Activated naive CD4-positive, alpha-beta T cell treated with anti-CD3 and anti-CD28 coated beads for 36 hours (primary cell): ENCODE results near the gene ABCG5. TPM values are rescaled to one million over a fixed set of nuclear protein-coding genes. Genes with fewer than 3 reads are reported as not detected.

ENCODE experiments used
- CTCF ChIA-PET: fragments of 350-600 bp; sonication (Branson Sonifier 250); formaldehyde crosslinking; loops from one replicate; lab custom pipeline; 2021; ENCODE audit warnings: antibody characterized with exemption; lab: Charles Lee
- DNase-seq: peaks from one replicate; pipeline ENCODE4 v3.0.0-alpha.2; 2020
- H3K27ac Mint-ChIP-seq: one replicate; pipeline ENCODE4 v1.8.0; 2021; ENCODE audit warnings: mild to moderate bottlenecking, mixed read lengths
- H3K27me3 Mint-ChIP-seq: one replicate; pipeline ENCODE4 v1.8.0; 2021; ENCODE audit warnings: low read depth, mixed read lengths
- H3K36me3 Mint-ChIP-seq: one replicate; pipeline ENCODE4 v1.8.0; 2021; ENCODE audit warnings: low read depth, mixed read lengths
- H3K4me1 Mint-ChIP-seq: one replicate; pipeline ENCODE4 v1.8.0; 2021; ENCODE audit warnings: low read depth, mixed read lengths
- H3K4me3 Mint-ChIP-seq: one replicate; pipeline ENCODE4 v1.8.0; 2021; ENCODE audit warnings: mild to moderate bottlenecking, moderate library complexity, mixed read lengths
- H3K9me3 Mint-ChIP-seq: one replicate; pipeline ENCODE4 v1.8.0; 2021; ENCODE audit warnings: mixed read lengths
- intact Hi-C: fragments of 100-400 bp; cut with micrococcal nuclease; formaldehyde crosslinking; loops from one replicate; pipeline ENCODE4 v1.15.1; 2023
- total RNA-seq, 2 experiments: library from RNA; stranded (reverse); gene quantifications; one replicate each; pipeline ENCODE4 v1.2.3, GENCODE V29; 2021

ABCG5 gene
- total RNA-seq, 2 experiments from 2014 or later = not detected

GRCh38 chr2:43818761-43819160 lies 19.9 kb downstream of the ABCG5 start:
- Mint-ChIP-seq H3K27ac (no peak overlapping the region), H3K36me3 (no peaks in the 10 kb centered on the region), H3K27me3 (peaks cover 14% of the 10 kb centered on the region), H3K4me1 (no peaks in the 10 kb centered on the region), H3K4me3 (no peak overlapping the region), H3K9me3 (peaks cover 3% of the 10 kb centered on the region)
- CTCF ChIA-PET = no interaction called here
- DNase-seq = peak; percentile 47
- intact Hi-C loops = no loop called here

DNA sequence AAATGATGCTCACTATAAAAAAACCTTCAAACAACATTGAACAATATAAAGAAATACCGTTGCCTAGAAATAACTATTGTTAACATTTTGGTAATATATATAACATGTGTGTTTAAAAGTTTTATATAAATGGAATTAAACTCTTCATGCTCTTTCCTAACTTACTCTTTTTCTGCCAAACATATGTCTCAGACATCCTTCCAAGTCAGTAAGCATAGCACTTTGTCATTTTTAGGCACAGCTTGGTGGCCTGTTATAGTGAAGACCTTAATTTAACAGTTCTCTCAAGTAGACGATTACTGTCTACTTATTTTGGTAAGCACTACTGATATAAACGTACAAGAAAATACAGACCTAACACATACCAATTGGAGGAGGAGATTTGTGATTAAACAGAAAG lies 23.9 kb downstream of the ABCG5 start:
- no peaks in the 10 kb centered on the region for H3K4me1 Mint-ChIP-seq
- H3K36me3 Mint-ChIP-seq = no peaks in the 10 kb centered on the region
- H3K9me3 Mint-ChIP-seq = peaks cover 3% of the 10 kb centered on the region
- no peaks in the 10 kb centered on the region for H3K27me3 Mint-ChIP-seq
- H3K27ac Mint-ChIP-seq = no peak overlapping the region
- DNase-seq = no peak
- CTCF ChIA-PET = no interaction called here
- intact Hi-C loops = no loop called here
- no peak overlapping the region for H3K4me3 Mint-ChIP-seq

DNA sequence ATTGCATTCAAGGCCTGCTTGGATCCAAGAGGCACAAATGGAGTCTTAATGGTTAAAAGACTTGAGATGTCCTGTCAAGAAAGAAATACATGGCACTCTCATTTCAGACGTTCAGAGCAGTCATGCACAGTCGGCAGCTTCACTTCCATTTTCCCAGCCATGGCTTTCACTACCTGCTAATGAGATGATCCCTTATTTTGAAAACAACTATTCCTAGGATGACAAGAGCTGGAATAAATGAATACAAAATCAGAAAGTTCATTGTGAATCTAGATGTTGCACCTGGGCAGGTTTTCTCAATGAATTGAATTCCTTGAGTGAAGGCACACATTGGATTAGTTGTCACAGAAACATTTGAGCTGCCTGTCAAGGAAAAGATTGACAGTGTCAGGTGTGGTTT lies 25.7 kb downstream of the ABCG5 start:
- intact Hi-C loops = no loop called here
- DNase-seq = no peak
- Mint-ChIP-seq H3K27ac (no peak overlapping the region), H3K27me3 (no peaks in the 10 kb centered on the region), H3K9me3 (peaks cover 3% of the 10 kb centered on the region), H3K4me1 (no peaks in the 10 kb centered on the region), H3K36me3 (no peaks in the 10 kb centered on the region), H3K4me3 (no peak overlapping the region)
- CTCF ChIA-PET = no interaction called here

GRCh38 chr2:43812006-43812405 lies 26.6 kb downstream of the ABCG5 start:
- CTCF ChIA-PET = no interaction called here
- intact Hi-C loops = no loop called here
- H3K4me3 Mint-ChIP-seq = no peak overlapping the region
- no peaks in the 10 kb centered on the region for H3K27me3 Mint-ChIP-seq
- no peak for DNase-seq
- no peaks in the 10 kb centered on the region for H3K4me1 Mint-ChIP-seq
- no peaks in the 10 kb centered on the region for H3K36me3 Mint-ChIP-seq
- peaks cover 3% of the 10 kb centered on the region for H3K9me3 Mint-ChIP-seq
- H3K27ac Mint-ChIP-seq = no peak overlapping the region

- no peak for DNase-seq
- intact Hi-C loops = no loop called here
- peaks cover 3% of the 10 kb centered on the region for H3K9me3 Mint-ChIP-seq
- H3K36me3 Mint-ChIP-seq = peaks cover 3% of the 10 kb centered on the region
- H3K27ac Mint-ChIP-seq = no peak overlapping the region
- no peak overlapping the region for H3K4me3 Mint-ChIP-seq
- no peaks in the 10 kb centered on the region for H3K27me3 Mint-ChIP-seq
- no peaks in the 10 kb centered on the region for H3K4me1 Mint-ChIP-seq
- CTCF ChIA-PET = no interaction called here
These were observed 27.8 kb downstream of the ABCG5 start for GRCh38 chr2:43810888-43811287.

GRCh38 chr2:43810452-43810851 lies 28.2 kb downstream of the ABCG5 start:
- H3K4me1 Mint-ChIP-seq = no peaks in the 10 kb centered on the region
- H3K9me3 Mint-ChIP-seq = peaks cover under 1% of the 10 kb centered on the region
- H3K36me3 Mint-ChIP-seq = peaks cover 3% of the 10 kb centered on the region
- no peak overlapping the region for H3K4me3 Mint-ChIP-seq
- DNase-seq = no peak
- intact Hi-C loops = no loop called here
- H3K27ac Mint-ChIP-seq = no peak overlapping the region
- CTCF ChIA-PET = no interaction called here
- H3K27me3 Mint-ChIP-seq = no peaks in the 10 kb centered on the region

DNA sequence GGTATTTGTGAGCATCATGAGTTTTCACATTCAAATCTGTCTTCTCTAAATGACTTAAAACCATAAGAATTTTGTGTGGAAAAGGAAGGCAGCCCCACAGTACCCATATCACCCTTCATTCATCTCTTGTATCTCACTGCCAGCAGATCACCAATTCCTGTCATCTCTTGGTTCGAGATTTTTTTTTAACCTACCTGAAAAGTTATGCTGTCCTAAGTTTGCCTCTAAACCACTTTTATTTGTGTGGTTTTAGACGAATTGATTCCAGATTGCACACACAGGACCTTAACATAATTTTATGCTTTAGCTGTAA lies 32.0 kb downstream of the ABCG5 start:
- intact Hi-C loops = no loop called here
- Mint-ChIP-seq H3K36me3 (peaks cover 3% of the 10 kb centered on the region), H3K27me3 (no peaks in the 10 kb centered on the region), H3K4me1 (no peaks in the 10 kb centered on the region), H3K4me3 (no peak overlapping the region), H3K27ac (no peak overlapping the region), H3K9me3 (no peaks in the 10 kb centered on the region)
- CTCF ChIA-PET = interaction anchor here (0.6 kb wide), 1 partner anchor 83 kb away, joined by 3 read pairs; no protein-coding TSS in a partner anchor
- no peak for DNase-seq

- peaks cover 3% of the 10 kb centered on the region for H3K36me3 Mint-ChIP-seq
- no peak overlapping the region for H3K27ac Mint-ChIP-seq
- no peak overlapping the region for H3K4me3 Mint-ChIP-seq
- no peak for DNase-seq
- H3K4me1 Mint-ChIP-seq = no peaks in the 10 kb centered on the region
- no peaks in the 10 kb centered on the region for H3K9me3 Mint-ChIP-seq
- intact Hi-C loops = no loop called here
- CTCF ChIA-PET = no interaction called here
- H3K27me3 Mint-ChIP-seq = no peaks in the 10 kb centered on the region
These were observed 35.5 kb downstream of the ABCG5 start for GRCh38 chr2:43803113-43803512.

DNA sequence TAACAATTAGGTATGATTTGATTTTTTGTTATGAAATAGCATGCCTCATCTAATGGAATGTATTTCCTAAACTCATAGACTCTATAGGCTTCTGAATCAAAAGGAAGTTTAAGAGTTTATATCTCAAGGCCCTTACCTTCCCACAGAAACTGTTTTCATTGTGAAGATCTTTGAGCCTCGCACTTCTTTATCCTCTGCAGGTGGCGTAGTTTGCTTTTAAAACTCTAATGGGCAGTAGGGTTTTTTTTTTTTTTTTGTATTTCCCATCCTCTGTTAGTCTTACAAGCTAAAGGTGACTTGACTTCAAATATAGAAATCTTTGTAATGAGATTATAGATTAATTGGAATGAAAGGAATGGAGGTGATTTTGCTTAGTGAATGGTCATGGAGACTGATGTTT lies 36.5 kb downstream of the ABCG5 start:
- Mint-ChIP-seq H3K4me3 (no peak overlapping the region), H3K27me3 (no peaks in the 10 kb centered on the region), H3K36me3 (peaks cover 3% of the 10 kb centered on the region), H3K9me3 (no peaks in the 10 kb centered on the region), H3K27ac (no peak overlapping the region), H3K4me1 (no peaks in the 10 kb centered on the region)
- intact Hi-C loops = no loop called here
- DNase-seq = no peak
- CTCF ChIA-PET = no interaction called here

DNA sequence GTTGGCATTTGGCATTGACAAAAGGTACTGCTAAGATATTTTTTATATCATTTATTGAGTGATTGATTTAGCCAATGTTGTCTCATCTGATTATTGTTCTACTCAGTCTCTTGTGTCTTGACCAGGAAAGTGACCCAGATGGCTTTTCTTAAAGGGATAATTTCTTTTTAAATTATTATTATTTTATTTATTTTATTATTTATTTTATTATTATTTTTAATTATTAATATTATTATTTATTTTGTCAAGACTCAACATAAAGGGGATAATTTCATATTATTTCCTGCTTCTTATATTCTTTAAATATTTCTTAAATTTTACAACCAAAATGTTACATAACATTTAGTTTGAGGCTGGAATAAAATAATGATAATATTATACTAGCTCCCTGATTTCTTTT lies 37.7 kb downstream of the ABCG5 start:
- H3K27me3 Mint-ChIP-seq = no peaks in the 10 kb centered on the region
- no peaks in the 10 kb centered on the region for H3K36me3 Mint-ChIP-seq
- DNase-seq = no peak
- H3K27ac Mint-ChIP-seq = no peak overlapping the region
- H3K4me3 Mint-ChIP-seq = no peak overlapping the region
- CTCF ChIA-PET = no interaction called here
- H3K4me1 Mint-ChIP-seq = no peaks in the 10 kb centered on the region
- intact Hi-C loops = no loop called here
- no peaks in the 10 kb centered on the region for H3K9me3 Mint-ChIP-seq

- no peak for DNase-seq
- H3K36me3 Mint-ChIP-seq = no peaks in the 10 kb centered on the region
These were observed 40.3 kb downstream of the ABCG5 start for GRCh38 chr2:43798300-43798699.

GRCh38 chr2:43796206-43796605 lies 42.4 kb downstream of the ABCG5 start:
- CTCF ChIA-PET = interaction anchor here (0.6 kb wide), 2 partner anchors 669 to 1162 kb away, joined by 3 read pairs; no protein-coding TSS in a partner anchor
- no peak overlapping the region for H3K4me3 Mint-ChIP-seq
- no peaks in the 10 kb centered on the region for H3K27me3 Mint-ChIP-seq
- no peak overlapping the region for H3K27ac Mint-ChIP-seq
- H3K4me1 Mint-ChIP-seq = no peaks in the 10 kb centered on the region
- no peaks in the 10 kb centered on the region for H3K36me3 Mint-ChIP-seq
- intact Hi-C loops = no loop called here
- H3K9me3 Mint-ChIP-seq = no peaks in the 10 kb centered on the region
- DNase-seq = no peak

More at GRCh38 chr2:43798300-43798699, 40.3 kb downstream of the ABCG5 start:
- no peaks in the 10 kb centered on the region for H3K27me3 Mint-ChIP-seq
- H3K4me3 Mint-ChIP-seq = no peak overlapping the region
- H3K27ac Mint-ChIP-seq = no peak overlapping the region
- H3K9me3 Mint-ChIP-seq = no peaks in the 10 kb centered on the region
- CTCF ChIA-PET = interaction anchor here (0.9 kb wide), 1 partner anchor 27 kb away, joined by 3 read pairs; no protein-coding TSS in a partner anchor
- H3K4me1 Mint-ChIP-seq = no peaks in the 10 kb centered on the region
- intact Hi-C loops = no loop called here

DNA sequence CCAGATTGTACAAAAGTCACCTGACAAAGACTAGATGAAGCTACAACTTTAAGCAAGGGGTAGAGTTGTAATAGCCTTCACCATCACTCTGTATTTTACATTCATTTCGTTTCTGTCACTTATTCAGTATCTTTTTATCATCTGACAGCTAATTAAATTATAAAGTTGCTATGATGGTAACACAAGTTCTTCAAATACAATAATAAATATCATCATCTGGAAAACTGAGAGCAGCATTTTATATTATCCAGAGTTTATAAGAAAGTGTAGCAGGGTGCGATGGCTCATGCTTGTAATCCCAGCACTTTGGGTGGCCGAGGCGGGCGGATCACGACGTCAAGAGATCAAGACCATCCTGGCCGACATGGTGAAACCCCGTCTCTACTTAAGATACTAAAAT lies 43.7 kb downstream of the ABCG5 start:
- Mint-ChIP-seq H3K4me1 (peaks cover under 1% of the 10 kb centered on the region), H3K27ac (no peak overlapping the region), H3K27me3 (no peaks in the 10 kb centered on the region), H3K36me3 (no peaks in the 10 kb centered on the region), H3K9me3 (no peaks in the 10 kb centered on the region), H3K4me3 (no peak overlapping the region)
- no peak for DNase-seq
- CTCF ChIA-PET = no interaction called here
- intact Hi-C loops = no loop called here

DNA sequence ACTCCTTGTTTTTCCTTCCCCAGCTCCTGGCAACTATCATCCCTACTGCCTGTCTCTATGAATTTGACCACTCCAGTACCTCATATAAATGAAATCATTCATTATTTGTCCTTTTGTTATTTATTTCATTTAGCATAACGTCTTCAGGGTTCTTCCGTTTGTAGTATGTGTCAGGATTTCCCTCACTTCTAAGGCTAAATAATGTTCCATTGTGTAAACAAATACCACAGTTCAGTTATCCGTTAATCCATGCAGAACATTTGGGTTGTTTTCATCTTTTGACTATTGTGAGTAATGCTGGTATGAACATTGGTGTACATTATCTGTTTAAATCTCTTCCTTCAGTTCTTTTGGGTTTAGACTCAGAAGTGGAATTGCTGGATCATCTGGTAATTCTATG lies 46.0 kb downstream of the ABCG5 start:
- H3K27ac Mint-ChIP-seq = no peak overlapping the region
- H3K4me3 Mint-ChIP-seq = no peak overlapping the region
- H3K4me1 Mint-ChIP-seq = peaks cover 18% of the 10 kb centered on the region
- CTCF ChIA-PET = no interaction called here
- no peaks in the 10 kb centered on the region for H3K9me3 Mint-ChIP-seq
- DNase-seq = no peak
- H3K36me3 Mint-ChIP-seq = peaks cover 1% of the 10 kb centered on the region
- H3K27me3 Mint-ChIP-seq = no peaks in the 10 kb centered on the region
- intact Hi-C loops = no loop called here
